DMS79 treated with DMSO at 0.1 percent for 48 hours (cell line): ENCODE measurements around the gene MGST2.

Experiments used
- DNase-seq: peaks from one replicate; lab custom pipeline; 2025; lab: John Stamatoyannopoulos, UW

MGST2 gene

DNA sequence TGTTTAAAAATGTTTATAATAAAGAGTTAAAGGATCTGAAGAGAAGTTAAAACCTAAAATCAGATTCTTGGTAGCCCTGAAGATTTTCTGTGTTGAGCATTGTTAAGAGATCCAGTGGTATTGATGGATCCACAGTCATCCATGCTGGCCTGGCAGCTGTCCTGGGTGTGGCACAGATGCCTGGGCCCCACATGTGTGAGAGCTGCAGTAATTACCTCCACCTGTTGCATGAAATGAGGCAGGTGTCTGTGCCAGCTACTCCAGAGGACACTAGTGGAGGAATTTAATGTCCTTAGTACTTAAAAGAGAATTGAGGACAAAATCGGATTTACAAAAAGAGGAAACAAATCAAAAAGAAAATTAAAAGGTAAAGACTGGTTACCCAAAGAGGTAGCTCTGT, 44.0 kb downstream of the MGST2 start:
- DNase-seq = no peak

DNA sequence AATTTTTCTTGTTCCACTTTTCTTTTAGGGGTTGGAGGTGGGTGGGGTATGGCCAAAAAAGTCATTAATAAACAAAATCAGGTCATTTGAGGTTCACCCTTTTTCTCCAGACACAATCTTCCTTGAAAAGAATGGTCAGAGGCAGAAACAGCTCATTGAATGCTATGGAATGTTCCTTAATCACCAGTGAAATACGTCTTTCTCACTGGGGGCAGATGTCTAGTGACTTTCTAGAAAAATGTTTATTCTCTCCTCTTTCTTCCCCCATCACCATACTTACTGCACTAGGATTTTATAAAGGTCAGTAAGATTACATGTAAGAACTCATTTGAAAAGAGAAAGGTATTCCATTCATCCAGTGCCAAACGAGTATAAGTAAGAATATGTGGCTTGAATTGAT, 44.5 kb downstream of the MGST2 start:
- DNase-seq = no peak

DNA sequence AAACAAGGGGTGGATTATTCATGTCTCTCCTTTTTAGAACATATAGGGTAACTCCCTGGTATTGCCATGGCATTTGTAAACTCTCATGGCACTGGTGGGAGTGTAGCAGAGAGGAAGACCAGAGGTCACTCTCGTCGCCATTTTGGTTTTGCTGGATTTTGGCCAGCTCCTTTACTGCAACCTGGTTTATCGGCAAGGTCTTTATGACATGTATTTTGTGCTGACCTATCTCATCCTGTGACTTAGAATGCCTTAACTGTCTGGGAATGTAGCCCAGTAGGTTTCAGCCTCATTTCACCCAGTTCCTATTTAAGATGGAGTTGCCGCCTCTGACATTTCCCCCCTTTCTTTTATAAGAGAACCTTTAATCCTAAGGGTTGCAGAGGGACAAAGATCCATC, 45.8 kb downstream of the MGST2 start:
- DNase-seq = no peak

DNA sequence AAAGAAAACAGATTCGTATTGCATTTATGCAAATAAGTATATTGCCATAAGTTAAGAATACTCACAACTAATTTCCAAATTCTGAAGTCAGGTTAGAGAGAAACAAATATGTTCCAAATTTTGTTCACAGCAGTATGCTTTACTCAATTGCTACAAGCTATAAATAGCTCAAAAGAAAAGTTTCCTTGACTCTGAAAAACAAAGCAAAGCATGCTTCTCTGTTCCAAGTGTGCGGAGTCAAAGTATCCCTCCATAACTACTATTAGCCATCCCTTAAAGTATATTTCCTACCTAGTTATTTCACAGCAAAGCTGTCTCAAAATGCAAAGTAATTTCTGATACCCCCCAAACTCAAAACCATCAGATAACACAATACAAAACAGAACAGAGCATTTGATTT, 47.3 kb downstream of the MGST2 start:
- no peak for DNase-seq

DNA sequence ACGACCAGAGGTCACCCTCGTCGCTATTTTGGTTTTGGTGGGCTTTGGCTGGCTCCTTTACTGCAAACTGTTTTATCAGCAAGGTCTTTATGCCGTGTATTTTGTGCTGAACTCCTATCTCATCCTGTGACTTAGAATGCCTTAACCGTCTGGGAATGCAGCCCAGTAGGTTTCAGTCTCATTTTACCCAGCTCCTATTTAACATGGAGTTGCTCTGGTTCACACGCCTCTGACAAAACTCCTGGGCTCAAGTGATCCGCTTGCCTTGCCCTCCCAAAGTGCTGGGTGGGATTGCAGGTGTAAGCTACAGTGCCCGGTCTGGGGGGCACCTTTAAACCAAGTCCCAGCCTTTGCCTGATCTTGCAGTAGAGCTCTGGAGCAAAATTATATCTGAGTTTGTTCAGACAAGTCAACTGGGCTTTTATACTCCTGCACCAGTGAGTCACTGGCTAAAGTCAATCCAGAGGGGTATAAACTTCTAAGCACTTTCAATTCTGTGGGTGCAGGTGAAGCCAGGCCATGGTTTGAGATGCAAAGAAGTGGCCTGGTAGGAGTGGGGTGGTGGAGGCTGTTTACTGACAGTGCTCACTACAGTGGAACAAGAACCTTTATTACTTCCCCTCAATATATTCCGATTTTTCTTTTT, 50.2 kb downstream of the MGST2 start:
- DNase-seq = no peak

DNA sequence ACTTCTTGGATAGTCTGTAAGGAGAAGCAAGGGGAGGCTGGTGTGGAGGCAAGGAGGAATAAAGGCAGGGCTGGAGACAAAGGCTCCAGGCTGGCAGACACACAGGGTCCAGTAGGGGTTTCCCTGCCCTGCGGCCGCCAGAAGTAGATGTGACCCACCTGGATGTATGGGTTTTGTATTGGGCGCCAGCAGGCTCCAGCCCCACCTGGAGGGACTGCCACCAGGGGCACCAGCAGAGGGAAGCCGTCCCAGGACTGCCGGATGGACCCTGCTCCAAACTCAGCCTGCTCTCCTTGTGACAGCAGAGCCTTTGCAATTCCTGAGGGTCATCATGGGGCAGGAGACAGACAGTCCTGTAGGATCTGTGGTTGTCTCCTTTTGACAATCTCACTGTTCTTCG, 52.7 kb downstream of the MGST2 start:
- no peak for DNase-seq

DNA sequence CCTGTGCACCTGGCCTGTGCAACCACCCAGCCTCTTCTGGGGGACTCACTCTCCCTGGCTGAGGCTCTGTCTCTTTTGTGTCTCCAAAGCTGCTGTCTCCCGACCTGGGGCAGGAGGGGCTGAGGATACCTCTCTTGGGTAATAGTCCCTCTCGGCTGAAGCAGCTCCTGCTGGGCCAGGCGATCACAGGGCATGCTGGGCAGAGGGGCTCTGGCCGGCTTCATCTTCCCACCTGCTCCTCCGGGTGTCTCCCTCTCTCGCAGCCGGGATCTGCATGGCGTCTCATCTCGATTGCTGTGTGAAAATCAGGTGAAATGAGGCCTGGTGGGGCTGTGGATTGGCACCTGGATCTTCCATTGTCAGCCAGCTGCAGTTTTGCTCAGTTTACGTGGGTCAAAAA, 53.2 kb downstream of the MGST2 start:
- DNase-seq = no peak

DNA sequence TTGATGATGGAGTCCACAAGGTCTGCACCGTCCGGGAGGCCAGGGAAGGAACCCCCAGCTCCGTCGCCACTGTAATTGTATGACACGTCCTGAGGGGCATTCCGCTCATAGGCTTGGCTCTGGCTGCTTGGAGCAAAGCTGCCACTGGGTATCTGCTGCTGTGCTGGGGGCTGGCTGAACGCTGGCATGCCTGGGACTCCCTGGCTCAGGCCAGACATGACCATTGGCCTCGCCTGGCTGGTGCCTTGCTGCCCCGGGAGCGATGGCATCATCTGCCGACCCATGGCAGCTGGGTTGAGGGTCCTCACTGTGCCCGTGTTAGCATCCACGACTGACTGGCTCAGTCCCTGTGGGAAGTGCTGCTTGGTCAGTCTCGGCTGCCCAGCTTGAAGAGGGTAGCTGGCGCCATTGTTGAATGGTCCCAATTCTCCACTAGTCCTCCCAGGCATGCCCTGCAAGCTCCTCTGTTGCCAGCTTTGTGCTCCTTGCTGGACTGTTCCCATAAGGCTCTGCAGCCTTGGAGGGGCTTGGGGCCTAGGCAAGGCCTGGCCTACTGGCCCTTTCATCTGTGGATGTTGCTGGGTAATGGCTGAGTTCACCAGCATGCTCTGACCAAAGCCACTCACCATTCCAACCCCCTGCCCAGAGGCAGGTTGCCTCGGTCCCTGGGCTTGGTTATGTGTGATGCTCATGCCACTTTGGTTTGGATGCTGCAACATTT, 53.9 kb downstream of the MGST2 start:
- no peak for DNase-seq

DNA sequence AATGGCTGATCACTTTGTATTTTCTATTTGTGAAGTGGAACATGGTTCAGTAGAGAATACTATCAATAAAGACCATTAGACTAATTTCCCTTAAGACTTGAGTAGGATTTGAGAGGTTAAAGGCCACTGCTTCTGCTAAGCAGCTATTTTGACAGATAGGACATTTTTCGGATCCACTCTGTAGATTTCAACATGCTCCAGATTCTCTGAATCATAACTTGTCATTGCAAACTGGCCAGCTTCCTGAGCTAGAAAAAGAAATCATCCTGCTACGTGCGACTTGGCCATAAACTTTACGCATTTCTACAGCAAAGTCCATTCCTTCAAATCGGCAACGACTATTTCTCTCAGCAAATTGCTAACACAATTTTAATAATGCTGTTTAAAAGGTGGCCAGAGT, 55.2 kb downstream of the MGST2 start:
- DNase-seq = no peak

DNA sequence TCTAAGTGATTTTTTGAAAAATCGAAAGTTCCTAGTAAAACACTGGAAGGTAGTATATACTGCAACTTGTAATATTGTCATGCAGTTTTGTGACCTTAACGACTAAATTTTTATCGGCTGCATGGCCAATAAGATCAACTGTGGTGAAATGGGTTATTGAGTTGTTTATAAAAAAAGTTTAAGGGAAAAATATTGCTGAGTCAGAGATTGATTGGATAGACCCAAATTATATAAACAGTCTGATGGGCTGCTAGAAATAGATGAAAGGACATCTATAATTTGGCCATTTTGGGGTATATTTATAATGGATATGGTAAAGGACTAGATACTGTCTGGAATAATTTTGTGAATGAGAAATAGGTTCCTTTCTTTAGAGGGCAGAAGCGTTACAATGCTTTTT, 56.2 kb downstream of the MGST2 start:
- no peak for DNase-seq

DNA sequence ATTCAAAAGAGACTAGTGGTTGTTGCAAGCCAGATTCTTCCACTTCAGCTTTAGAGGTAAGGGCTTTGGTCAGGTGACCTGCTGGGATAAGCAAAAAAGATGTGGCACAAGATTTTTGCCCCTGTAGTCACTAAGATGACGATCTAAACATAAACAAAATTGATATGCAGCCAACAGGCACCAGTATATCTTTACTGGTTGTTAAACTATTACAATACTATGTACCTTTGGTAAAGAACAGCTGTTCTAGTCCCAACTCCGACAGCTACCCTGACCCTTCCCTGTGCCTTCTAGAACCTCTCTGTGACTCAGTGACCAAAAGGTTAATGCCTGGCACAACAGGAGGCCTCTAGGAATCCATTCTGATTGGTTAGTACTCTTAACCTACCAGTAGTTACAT, 59.6 kb downstream of the MGST2 start:
- no peak for DNase-seq

DNA sequence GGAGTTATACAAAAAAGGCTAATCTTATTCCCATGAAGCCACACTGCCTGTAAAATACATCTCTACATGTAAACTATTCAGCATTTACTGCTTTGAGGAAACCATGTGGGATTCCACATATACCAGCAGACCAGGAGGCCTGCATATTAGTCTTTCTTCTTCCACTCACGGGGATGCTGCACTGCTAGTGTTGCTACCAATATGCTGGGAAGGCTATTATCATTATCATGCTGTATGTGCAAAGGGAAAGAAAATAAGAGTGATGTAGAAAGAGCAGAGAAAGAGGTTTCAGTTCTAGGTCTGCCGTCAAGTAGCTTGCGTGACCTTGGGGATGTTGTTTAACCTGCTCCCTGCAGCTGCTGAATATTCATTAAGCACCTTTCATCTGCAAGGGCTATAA, 61.0 kb downstream of the MGST2 start:
- DNase-seq = no peak

DNA sequence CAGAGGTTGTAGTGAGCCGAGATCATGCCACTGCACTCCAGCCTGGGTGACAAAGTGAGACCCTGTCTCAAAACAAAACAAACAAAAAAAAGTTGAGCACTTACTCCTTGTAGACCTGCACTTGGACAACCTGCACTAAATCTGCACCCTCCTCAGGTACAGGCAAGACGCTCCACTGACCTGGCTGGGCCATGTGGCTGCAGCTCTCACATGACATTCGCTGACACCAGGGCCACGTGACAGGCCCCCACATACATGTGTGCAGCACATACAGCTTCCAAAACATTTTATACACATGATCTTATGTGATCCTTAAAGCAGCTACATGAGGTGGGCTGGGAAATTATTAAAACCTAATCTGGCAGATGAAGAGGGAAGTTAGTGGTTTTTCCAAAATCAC, 62.5 kb downstream of the MGST2 start:
- no peak for DNase-seq

DNA sequence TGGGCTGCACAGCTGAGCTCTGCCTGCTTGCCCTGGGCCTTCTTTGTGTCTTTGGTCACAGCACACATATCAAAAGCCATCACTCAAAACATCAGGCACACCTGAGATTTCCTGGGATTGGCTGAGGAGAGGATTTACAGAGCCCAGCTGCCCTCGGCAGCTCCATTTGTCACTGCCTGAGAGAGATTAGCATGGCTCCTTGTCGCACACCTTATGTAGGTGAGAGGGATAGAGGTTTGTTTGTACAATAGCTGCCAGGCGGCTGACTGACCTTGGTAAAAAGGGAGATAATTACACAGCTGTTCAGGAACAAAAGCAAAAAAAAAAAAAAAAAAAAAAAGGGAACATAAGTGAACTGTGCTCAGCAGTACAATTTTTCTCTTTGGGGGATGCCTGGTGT, 63.2 kb downstream of the MGST2 start:
- no peak for DNase-seq

DNA sequence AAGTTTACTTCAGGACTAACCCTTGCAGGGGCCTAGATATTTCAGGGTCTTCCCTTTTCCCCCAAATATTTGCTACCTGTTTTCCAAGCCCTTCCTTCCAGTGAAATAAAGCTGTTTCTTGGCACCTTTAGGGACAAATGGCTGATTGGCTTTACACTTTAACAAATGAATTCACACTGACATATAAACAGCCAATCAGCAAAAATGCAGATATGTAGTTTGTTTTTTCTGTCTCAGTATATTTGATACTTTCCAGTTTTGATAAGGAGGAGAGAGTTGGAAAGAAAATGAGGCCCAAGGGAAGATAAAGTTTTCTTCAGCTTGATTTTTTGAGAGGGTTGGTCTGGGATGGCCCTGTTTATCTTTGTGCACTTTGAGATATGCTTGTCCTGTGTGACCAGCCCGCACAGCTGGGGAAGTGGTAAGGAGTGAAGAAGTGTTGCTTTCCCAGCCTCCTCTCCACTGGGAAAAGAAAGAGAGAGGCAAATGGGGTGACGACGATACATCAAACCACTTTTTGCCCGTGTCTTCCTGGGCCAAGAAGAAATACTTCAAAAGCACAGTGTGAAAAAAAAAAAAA, 67.5 kb downstream of the MGST2 start:
- no peak for DNase-seq

DNA sequence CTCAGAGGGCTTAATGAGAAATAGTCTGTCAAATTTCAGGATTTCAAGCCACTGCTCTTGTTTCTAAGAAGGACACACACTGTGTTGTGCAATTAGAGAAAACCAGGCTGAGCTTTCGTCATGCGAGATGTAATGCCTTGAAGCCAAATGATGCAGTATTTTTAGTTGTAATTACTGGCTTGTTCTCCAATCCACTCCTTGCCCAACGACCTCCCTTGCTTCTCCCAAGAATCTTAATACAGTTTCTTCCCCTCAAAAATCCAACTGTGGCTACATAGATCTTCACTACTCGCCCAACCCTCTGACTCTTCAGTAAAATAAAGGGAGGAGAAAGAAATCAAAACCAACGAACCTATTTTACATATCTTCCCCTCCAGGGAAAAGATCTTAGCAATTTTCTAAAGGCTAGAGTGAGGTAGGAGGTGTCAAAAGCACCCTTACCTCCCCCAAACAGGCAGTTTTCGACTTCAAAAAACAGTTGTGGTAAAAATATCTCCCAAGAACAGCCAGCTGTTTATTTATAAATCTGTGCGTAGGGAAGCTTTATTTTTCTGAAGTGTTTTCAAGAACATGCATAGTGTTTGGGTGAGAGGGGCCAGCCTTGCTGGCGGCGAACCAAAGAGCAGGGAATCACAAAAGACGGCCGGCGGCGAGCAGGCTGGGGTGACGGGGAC, 68.7 kb downstream of the MGST2 start:
- peak; percentile 25 for DNase-seq

DNA sequence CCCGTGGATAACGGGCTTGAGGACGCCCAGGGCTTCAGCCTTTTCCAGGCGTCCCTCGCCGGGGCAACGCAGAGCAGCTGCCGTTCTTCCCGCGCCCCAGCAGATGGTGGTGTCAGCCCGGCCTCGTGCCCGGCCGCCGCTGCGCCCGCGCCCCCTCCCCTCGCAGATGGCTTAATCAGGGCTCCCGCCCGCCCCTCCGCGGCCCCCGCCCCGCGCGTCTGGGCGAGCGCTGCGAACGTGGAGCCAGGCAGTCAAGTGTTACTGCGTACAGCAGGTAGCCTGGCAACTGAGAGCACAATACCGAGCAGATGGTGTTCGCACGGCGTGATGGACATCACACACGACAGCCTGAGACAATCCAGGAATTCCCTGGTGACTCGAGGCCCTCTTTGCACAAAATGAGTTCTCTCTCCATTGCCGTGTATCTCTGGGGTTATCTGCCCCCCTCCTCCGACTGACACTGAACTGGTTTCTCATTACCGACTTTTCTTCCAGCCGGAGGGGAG, 69.3 kb downstream of the MGST2 start:
- DNase-seq = peak; percentile 78

DNA sequence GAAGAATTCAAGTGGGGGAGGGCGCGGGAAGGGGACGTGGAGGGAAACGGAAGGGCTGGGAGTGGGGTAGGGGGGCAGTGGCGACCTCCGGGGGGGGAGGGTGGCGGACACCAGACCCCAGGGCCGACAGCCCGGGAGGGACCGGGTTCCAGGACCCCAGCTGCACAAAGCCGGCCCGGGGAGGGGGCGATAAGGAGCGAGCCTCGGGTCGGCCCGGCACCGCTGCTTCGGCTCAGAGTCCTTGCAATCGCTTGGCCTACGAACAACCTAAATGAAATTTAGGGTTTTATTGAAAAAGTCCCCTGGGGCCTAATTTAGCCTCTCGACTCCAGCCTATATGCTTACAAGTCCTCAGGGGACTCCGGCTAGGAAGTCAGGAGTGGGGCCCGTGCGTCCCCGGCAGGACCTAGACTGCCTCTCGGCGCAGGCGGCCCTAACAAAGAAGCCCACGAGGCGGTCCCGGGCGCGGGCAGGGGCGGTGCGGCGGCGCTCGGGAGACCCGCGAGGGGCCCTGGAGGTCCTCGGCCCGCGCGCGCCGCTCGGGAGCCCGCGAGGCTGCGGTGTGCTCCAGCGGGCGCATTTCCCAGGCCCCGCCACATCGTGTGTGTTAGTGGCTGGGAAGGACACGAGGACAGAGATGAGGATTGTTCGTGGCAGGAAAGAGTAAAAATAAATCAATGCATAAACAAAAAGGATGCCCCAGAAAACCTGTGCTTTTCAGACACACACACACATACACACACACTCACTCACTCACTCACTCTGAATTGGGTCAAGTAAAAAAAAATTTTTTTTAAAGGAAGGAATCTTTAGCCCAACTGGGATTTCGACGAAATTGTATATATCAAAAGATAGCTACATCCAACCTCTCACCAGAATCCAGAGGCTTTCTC, 70.0 kb downstream of the MGST2 start:
- DNase-seq = no peak

DNA sequence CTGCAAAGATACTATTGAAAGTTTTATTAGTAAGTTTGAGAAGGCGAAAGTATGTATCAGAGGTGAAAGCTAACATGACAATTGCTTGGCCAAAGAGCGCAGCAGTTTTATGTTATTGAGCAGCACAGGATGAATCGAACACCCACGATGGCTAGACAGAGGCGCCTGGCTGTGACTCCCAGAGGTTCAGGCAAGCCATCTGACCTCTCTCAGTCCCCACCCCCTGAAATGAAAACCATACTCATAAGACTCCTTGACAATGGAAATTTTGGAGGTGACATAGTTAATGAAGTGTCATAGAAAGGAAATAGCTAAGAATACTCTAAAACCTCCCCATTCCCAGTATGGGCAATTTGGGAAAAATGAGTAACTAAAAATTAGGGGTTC, 70.6 kb downstream of the MGST2 start:
- no peak for DNase-seq

DNA sequence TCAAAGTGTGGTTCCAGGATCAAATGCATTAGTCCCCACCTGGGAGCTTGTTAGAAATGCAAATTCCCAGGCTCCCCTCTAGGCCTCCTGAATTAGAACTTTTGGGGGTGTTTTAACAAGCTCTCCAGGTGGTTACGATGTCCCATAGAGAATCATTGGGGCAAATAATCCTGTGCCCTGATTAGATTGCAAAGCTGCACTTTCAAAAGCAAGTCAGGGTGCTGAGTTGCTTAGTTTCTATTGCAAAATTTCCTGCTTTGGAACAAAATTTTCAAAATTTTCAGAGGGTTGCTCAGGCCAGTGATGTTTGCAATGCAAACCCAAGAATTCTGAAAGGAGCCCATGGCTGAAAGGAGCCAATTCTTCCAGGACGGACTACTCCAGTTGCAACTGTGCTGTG, 71.0 kb downstream of the MGST2 start:
- no peak for DNase-seq

DNA sequence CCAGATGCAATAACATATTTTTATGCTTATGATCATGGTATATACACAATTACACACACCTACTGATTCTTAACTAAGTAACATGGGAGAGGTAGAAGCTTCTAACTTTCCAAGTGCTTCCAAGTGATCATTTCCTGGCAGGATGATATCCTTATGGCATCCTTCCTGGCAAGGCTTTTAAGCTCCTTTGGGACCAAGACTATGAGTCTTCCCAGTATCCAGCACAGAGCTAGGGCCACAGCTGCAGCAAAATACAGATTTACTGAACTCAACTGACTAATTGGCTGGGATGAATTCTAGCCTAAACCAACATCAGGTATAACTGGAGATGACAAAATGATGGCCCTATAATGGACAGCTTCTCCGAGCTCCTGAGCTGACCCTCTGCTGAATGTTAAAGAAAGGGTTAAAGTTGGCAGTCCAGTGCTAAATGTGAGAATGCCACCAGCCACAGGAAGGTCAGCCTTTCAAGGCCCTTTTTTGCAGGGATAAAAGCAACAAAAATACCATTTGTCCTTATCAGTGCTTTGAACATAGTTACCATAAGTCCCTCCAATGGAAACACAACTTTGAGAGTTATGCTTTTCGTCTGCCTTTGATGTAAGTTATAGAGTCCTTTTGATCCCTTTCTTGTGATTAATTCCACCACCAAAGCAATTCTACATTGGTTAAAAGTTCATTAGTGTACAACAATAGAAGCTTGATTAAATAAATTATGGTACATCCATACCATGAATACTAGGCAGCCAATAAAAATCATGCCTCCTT, 73.4 kb downstream of the MGST2 start:
- DNase-seq = no peak
